ENCODE data around the gene AMELX.

The AMELX gene

GRCh38 chrX:11287505-11287904, 5.7 kb upstream of the AMELX start:
- DNase-seq (ENCODE audit: low read depth, low spot score) = no peak
- H3K4me3 ChIP-seq (ENCODE audit: low read depth, low read length) = no peak overlapping the region
- ChIA-PET CTCF (no interaction called here), POLR2A (no interaction called here)
- no peak for TF ChIP-seq CTCF (IDR thresholded peaks at IDR 0.05; ENCODE audit: insufficient read depth, low read length, missing control alignments)

- CTCF ChIA-PET = interaction anchor here (1.4 kb wide), 1 partner anchor 91 kb away, joined by 4 read pairs; no protein-coding TSS in a partner anchor
- POLR2A ChIA-PET = no interaction called here
- TF ChIP-seq CTCF (IDR thresholded peaks at IDR 0.05; ENCODE audit: insufficient read depth, low read length, missing control alignments) = no peak
Measured at GRCh38 chrX:11290416-11291102, 2.7 kb upstream of the AMELX start.

GRCh38 chrX:11296051-11296450, 2.8 kb downstream of the AMELX start:
- POLR2A ChIA-PET = no interaction called here
- TF ChIP-seq CTCF (IDR thresholded peaks at IDR 0.05; ENCODE audit: insufficient read depth, low read length, missing control alignments) = no peak

More at GRCh38 chrX:11290416-11291102, 2.7 kb upstream of the AMELX start:
- no peak for DNase-seq (ENCODE audit: low read depth, low spot score)
- H3K4me3 ChIP-seq (ENCODE audit: low read depth, low read length) = no peak overlapping the region

GRCh38 chrX:11298600-11298999, 5.4 kb downstream of the AMELX start:
- POLR2A ChIA-PET = no interaction called here
- DNase-seq (ENCODE audit: low read depth, low spot score) = no peak
- CTCF ChIA-PET = no interaction called here
- no peak overlapping the region for H3K4me3 ChIP-seq (ENCODE audit: low read depth, low read length)
- no peak for TF ChIP-seq CTCF (IDR thresholded peaks at IDR 0.05; ENCODE audit: insufficient read depth, low read length, missing control alignments)

More at GRCh38 chrX:11296051-11296450, 2.8 kb downstream of the AMELX start:
- no peak overlapping the region for H3K4me3 ChIP-seq (ENCODE audit: low read depth, low read length)
- CTCF ChIA-PET = no interaction called here
- DNase-seq (ENCODE audit: low read depth, low spot score) = no peak

GRCh38 chrX:11304829-11305228, 11.6 kb downstream of the AMELX start:
- no peak for TF ChIP-seq CTCF (IDR thresholded peaks at IDR 0.05; ENCODE audit: insufficient read depth, low read length, missing control alignments)
- CTCF ChIA-PET = no interaction called here
- no peak overlapping the region for H3K4me3 ChIP-seq (ENCODE audit: low read depth, low read length)
- no peak for DNase-seq (ENCODE audit: low read depth, low spot score)
- POLR2A ChIA-PET = no interaction called here

- no peak for TF ChIP-seq CTCF (IDR thresholded peaks at IDR 0.05; ENCODE audit: insufficient read depth, low read length, missing control alignments)
- CTCF ChIA-PET = no interaction called here
- POLR2A ChIA-PET = no interaction called here
- no peak for DNase-seq (ENCODE audit: low read depth, low spot score)
- no peak overlapping the region for H3K4me3 ChIP-seq (ENCODE audit: low read depth, low read length)
Measured at GRCh38 chrX:11305641-11306040, 12.4 kb downstream of the AMELX start.
